Testis (tissue), 3 donors: ENCODE results near the gene PCDHA2. TPM values are rescaled to one million over a fixed set of nuclear protein-coding genes. Genes with fewer than 3 reads are reported as not detected.
"Not testable (repeated sequence)": the region's sequence is repeated elsewhere in the genome, so short reads cannot be mapped to it uniquely, and the experiment has no call there.

Experiments
- DNase-seq: peaks from one replicate; pipeline ENCODE4 v3.0.0-alpha.2; 2019
- H3K27ac ChIP-seq, 2 donors: fragments of 200-600 bp; sonication (generic); one replicate each; pipeline ENCODE4 v1.5.1; 2019
- H3K27me3 ChIP-seq: fragments of 200-600 bp; sonication (generic); one replicate; pipeline ENCODE4 v1.5.1; 2019
- H3K36me3 ChIP-seq: fragments of 200-600 bp; sonication (generic); one replicate; pipeline ENCODE4 v1.5.1; 2017; ENCODE audit warnings: low read depth; ENCODE audit errors: missing control alignments
- H3K4me1 ChIP-seq: fragments of 200-600 bp; sonication (generic); one replicate; pipeline ENCODE4 v1.5.1; 2019
- H3K4me3 ChIP-seq, 2 donors: fragments of 200-600 bp; sonication (generic); one replicate each; pipeline ENCODE4 v1.5.1; 2017 to 2019
- H3K9me3 ChIP-seq: fragments of 200-600 bp; sonication (generic); one replicate; pipeline ENCODE4 v1.5.1; 2017
- CTCF ChIP-seq, 3 experiments: fragments of 450-650 bp in 2 of 3; fragments of 200-600 bp in 1 of 3; sonication (generic) in 1 of 3; IDR thresholded peaks; one replicate each; pipeline ENCODE4 v1.5.1; 2016 to 2019; ENCODE audit warnings: antibody characterized with exemption in 3 of 3, mild to moderate bottlenecking in 2 of 3, moderate library complexity in 1 of 3
- POLR2A ChIP-seq: fragments of 450-650 bp; IDR thresholded peaks from one replicate; pipeline ENCODE4 v1.6.1; 2017; ENCODE audit warnings: antibody characterized with exemption, mild to moderate bottlenecking, moderate library complexity
- WGBS, 2 donors: methylation state at CpG; one replicate each; pipeline ENCODE4 v1.1.5; 2018; 5-methylcytosine and 5-hydroxymethylcytosine counted together
- intact Hi-C: fragments of 100-400 bp; cut with DNase I; formaldehyde crosslinking; loops from one replicate; pipeline ENCODE4 v1.15.1; 2023; ENCODE audit warnings: low total_unique reads
- polyA plus RNA-seq: library from polyadenylated mRNA; stranded (reverse); fragments of 350-450 nt; fragmentation: Illumina TruSeq; extraction: RNeasy Lipid Tissue Mini Kit (QIAGEN cat#74804); gene quantifications from one replicate; pipeline ENCODE4 v1.2.3, GENCODE V29; 2014; ENCODE audit warnings: low read depth, low replicate concordance; ENCODE audit not compliant: insufficient read depth
- total RNA-seq, 2 donors: library from RNA; depleted of rRNA; stranded (reverse); fragments of >200 nt; gene quantifications; one replicate each; pipeline ENCODE4 v1.2.3, GENCODE V29; 2016

The PCDHA2 gene
- total and polyA plus RNA-seq, 3 donors from 2014 or later = 0.57 to 1.3 (median 1.0) TPM

- H3K27ac ChIP-seq = no peak overlapping the region
- no peak for DNase-seq
- H3K4me1 ChIP-seq = no peaks in the 10 kb centered on the region
- H3K4me3 ChIP-seq = no peak overlapping the region
- TF ChIP-seq POLR2A = no peak
- TF ChIP-seq CTCF (IDR thresholded peaks at IDR 0.05) = no peak
- H3K36me3 ChIP-seq = no peaks in the 10 kb centered on the region
- WGBS, 2 donors = 26% methylated on average over 52 of the region's 53 CpGs; no CpG with 5 or more reads in 1 of the 2 donors
- H3K27me3 ChIP-seq = no peaks in the 10 kb centered on the region
- intact Hi-C loops = no loop called here
- no peaks in the 10 kb centered on the region for H3K9me3 ChIP-seq
These were observed 8.2 kb downstream of the PCDHA2 start for GRCh38 chr5:140802781-140803271.

DNA sequence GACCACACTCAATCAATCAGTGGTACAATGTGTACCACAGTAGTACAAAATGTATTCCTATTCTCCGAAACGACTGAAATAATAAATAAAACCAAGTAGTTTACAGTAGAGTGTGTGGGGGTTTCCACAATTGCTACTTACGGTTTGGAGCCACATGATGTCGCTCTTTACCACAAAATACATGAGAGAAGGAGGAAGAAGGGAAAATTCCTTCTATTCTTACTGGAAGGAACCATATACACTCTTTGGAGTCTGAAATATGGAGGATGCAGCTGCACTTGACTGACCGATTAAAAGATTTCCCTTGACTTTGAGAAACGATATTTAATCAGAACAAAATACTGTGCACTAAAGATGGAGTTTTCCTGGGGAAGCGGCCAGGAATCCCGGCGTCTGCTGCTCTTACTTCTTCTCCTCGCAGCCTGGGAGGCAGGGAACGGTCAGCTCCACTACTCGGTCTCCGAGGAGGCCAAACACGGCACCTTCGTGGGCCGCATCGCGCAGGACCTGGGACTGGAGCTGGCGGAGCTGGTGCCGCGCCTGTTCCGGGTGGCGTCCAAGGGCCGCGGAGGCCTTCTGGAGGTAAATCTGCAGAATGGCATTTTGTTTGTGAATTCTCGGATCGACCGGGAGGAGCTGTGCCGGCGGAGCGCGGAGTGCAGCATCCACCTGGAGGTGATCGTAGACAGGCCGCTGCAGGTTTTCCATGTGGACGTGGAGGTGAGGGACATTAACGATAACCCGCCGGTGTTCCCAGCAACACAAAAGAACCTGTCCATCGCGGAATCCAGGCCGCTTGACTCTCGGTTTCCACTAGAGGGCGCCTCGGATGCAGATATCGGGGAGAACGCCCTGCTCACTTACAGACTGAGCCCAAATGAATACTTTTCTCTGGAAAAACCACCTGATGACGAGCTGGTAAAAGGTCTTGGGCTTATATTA lies 12.5 kb downstream of the PCDHA2 start, which contains the start of gene PCDHA4:
Gene PCDHA4, plus strand, starts transcription at position 235 of the 942 bp plus-strand sequence.
- Histone ChIP-seq H3K36me3 (no peaks in the 10 kb centered on the region), H3K27ac (peak within 1 kb of the TSS in 1 of 2 donors; percentile 59), H3K9me3 (no peaks in the 10 kb centered on the region), H3K4me1 (no peaks in the 10 kb centered on the region), H3K27me3 (no peaks in the 10 kb centered on the region), H3K4me3 (peak within 1 kb of the TSS; percentile 47 to 61)
- TF ChIP-seq POLR2A (no peak), CTCF (IDR thresholded peaks at IDR 0.05) (peak; percentile 26 to 46 (median 30))
- DNase-seq = peak; percentile 87
- intact Hi-C loops = no loop called here
- 13 to 21% methylated on average over 13 to 43 of the region's 47 CpGs for WGBS, 2 donors

GRCh38 chr5:140808241-140808888 lies 13.7 kb downstream of the PCDHA2 start:
- DNase-seq, H3K9me3 ChIP-seq, H3K4me3 ChIP-seq, H3K4me1 ChIP-seq, intact Hi-C loops, H3K36me3 ChIP-seq, H3K27me3 ChIP-seq, H3K27ac ChIP-seq: not testable (repeated sequence)
- WGBS, 2 donors = 44 to 58% methylated on average over 53 to 62 of the region's 62 CpGs

GRCh38 chr5:140808889-140809291 lies 14.2 kb downstream of the PCDHA2 start:
- WGBS, 2 donors = 51 to 57% methylated on average over 18 to 41 of the region's 43 CpGs
- Histone ChIP-seq H3K27ac (no peak overlapping the region), H3K27me3 (no peaks in the 10 kb centered on the region), H3K4me1 (no peaks in the 10 kb centered on the region), H3K36me3 (no peaks in the 10 kb centered on the region), H3K9me3 (no peaks in the 10 kb centered on the region), H3K4me3 (no peak overlapping the region)
- intact Hi-C loops = no loop called here
- no peak for DNase-seq
- no peak for TF ChIP-seq CTCF (IDR thresholded peaks at IDR 0.05)
- no peak for TF ChIP-seq POLR2A
